Measurements from ENCODE around the gene ZNF480.
"Not testable (repeated sequence)": the region's sequence is repeated elsewhere in the genome, so short reads cannot be mapped to it uniquely, and the experiment has no call there.

Gene ZNF480

GRCh38 chr19:52275988-52276387 is 21.0 kb upstream of the ZNF480 start:
- Histone ChIP-seq H3K9ac (ENCODE audit: low read length) (no peak overlapping the region), H3K9me3 (ENCODE audit: insufficient read depth, low read length) (peaks cover 21% of the 10 kb centered on the region; the same call in 1 of the 2 replicates), H3K4me2 (ENCODE audit: low read length) (no peak overlapping the region), H4K20me1 (ENCODE audit: insufficient read depth, low read length) (peaks cover 35% of the 10 kb centered on the region), H3K79me2 (ENCODE audit: low read length) (peaks cover 99% of the 10 kb centered on the region), H3K27me3 (ENCODE audit: low read depth, low read length) (no peaks in the 10 kb centered on the region), H3K36me3 (replicated peaks; ENCODE audit: low read depth, low read length) (peaks cover 76% of the 10 kb centered on the region), H3K27ac (ENCODE audit: low read length) (no peak overlapping the region), H3K4me3 (ENCODE audit: low read length) (no peak overlapping the region), H2AFZ (ENCODE audit: low read depth, low read length) (no peak overlapping the region), H3K4me1 (ENCODE audit: low read length) (peaks cover under 1% of the 10 kb centered on the region; the same call in 1 of the 2 replicates)
- TF ChIP-seq CTCF (IDR thresholded peaks at IDR 0.05; ENCODE audit: low read depth, low read length): no peak
- no peak for TF ChIP-seq EZH2phosphoT487 (IDR thresholded peaks at IDR 0.05; ENCODE audit: low read depth)

- H3K4me3 ChIP-seq (ENCODE audit: low read length): no peak overlapping the region
- H4K20me1 ChIP-seq (ENCODE audit: insufficient read depth, low read length): peaks cover 42% of the 10 kb centered on the region
- H3K36me3 ChIP-seq (replicated peaks; ENCODE audit: low read depth, low read length): peaks cover 72% of the 10 kb centered on the region
- TF ChIP-seq CTCF (IDR thresholded peaks at IDR 0.05; ENCODE audit: low read depth, low read length) (no peak), EZH2phosphoT487 (IDR thresholded peaks at IDR 0.05; ENCODE audit: low read depth) (no peak)
- no peak overlapping the region for H3K9ac ChIP-seq (ENCODE audit: low read length)
- H3K27ac ChIP-seq (ENCODE audit: low read length): no peak overlapping the region
- peaks cover 99% of the 10 kb centered on the region for H3K79me2 ChIP-seq (ENCODE audit: low read length)
- H3K9me3 ChIP-seq (ENCODE audit: insufficient read depth, low read length): peaks cover 16% of the 10 kb centered on the region; the same call in 1 of the 2 replicates
- no peaks in the 10 kb centered on the region for H3K4me1 ChIP-seq (ENCODE audit: low read length)
- no peaks in the 10 kb centered on the region for H3K27me3 ChIP-seq (ENCODE audit: low read depth, low read length)
- H2AFZ ChIP-seq (ENCODE audit: low read depth, low read length): no peak overlapping the region
- H3K4me2 ChIP-seq (ENCODE audit: low read length): no peak overlapping the region
Measured at GRCh38 chr19:52277471-52277870, 19.5 kb upstream of the ZNF480 start.

- Histone ChIP-seq H4K20me1 (ENCODE audit: insufficient read depth, low read length) (0 out of 2 replicates have a peak, but pooled peaks cover 8% of the 10 kb centered on the region), H3K9ac (ENCODE audit: low read length) (no peak overlapping the region), H3K4me2 (ENCODE audit: low read length) (no peak overlapping the region), H3K27me3 (ENCODE audit: low read depth, low read length) (no peaks in the 10 kb centered on the region), H3K4me3 (ENCODE audit: low read length) (no peak overlapping the region), H3K27ac (ENCODE audit: low read length) (no peak overlapping the region), H2AFZ (ENCODE audit: low read depth, low read length) (no peak overlapping the region), H3K9me3 (ENCODE audit: insufficient read depth, low read length) (0 out of 2 replicates have a peak, but pooled peaks cover 3% of the 10 kb centered on the region), H3K79me2 (ENCODE audit: low read length) (peaks cover 17% of the 10 kb centered on the region), H3K4me1 (ENCODE audit: low read length) (no peaks in the 10 kb centered on the region), H3K36me3 (replicated peaks; ENCODE audit: low read depth, low read length) (peaks cover 84% of the 10 kb centered on the region)
- TF ChIP-seq EZH2phosphoT487 (IDR thresholded peaks at IDR 0.05; ENCODE audit: low read depth) (no peak), CTCF (IDR thresholded peaks at IDR 0.05; ENCODE audit: low read depth, low read length) (no peak)
Measured at GRCh38 chr19:52286256-52286655, 10.7 kb upstream of the ZNF480 start.

GRCh38 chr19:52291781-52292180 is 5.2 kb upstream of the ZNF480 start:
- no peak overlapping the region for H3K4me3 ChIP-seq (ENCODE audit: low read length)
- no peaks in the 10 kb centered on the region for H4K20me1 ChIP-seq (ENCODE audit: insufficient read depth, low read length)
- peaks cover 3% of the 10 kb centered on the region; the same call in 1 of the 2 replicates for H3K79me2 ChIP-seq (ENCODE audit: low read length)
- no peaks in the 10 kb centered on the region; the same call in 1 of the 2 replicates for H3K4me1 ChIP-seq (ENCODE audit: low read length)
- no peaks in the 10 kb centered on the region for H3K27me3 ChIP-seq (ENCODE audit: low read depth, low read length)
- H3K36me3 ChIP-seq (replicated peaks; ENCODE audit: low read depth, low read length): peaks cover 60% of the 10 kb centered on the region
- H2AFZ ChIP-seq (ENCODE audit: low read depth, low read length): no peak overlapping the region
- H3K4me2 ChIP-seq (ENCODE audit: low read length): no peak overlapping the region
- no peak for TF ChIP-seq EZH2phosphoT487 (IDR thresholded peaks at IDR 0.05; ENCODE audit: low read depth)
- TF ChIP-seq CTCF (IDR thresholded peaks at IDR 0.05; ENCODE audit: low read depth, low read length): no peak
- H3K9ac ChIP-seq (ENCODE audit: low read length): no peak overlapping the region
- H3K27ac ChIP-seq (ENCODE audit: low read length): no peak overlapping the region
- H3K9me3 ChIP-seq (ENCODE audit: insufficient read depth, low read length): peaks cover 8% of the 10 kb centered on the region; the same call in 1 of the 2 replicates

- not testable (repeated sequence) for H3K4me3 ChIP-seq (ENCODE audit: low read length); H3K4me1 ChIP-seq (ENCODE audit: low read length); H3K27me3 ChIP-seq (ENCODE audit: low read depth, low read length); H3K4me2 ChIP-seq (ENCODE audit: low read length); H3K9me3 ChIP-seq (ENCODE audit: insufficient read depth, low read length); H4K20me1 ChIP-seq (ENCODE audit: insufficient read depth, low read length); H3K9ac ChIP-seq (ENCODE audit: low read length); H3K27ac ChIP-seq (ENCODE audit: low read length); H2AFZ ChIP-seq (ENCODE audit: low read depth, low read length)
- Histone ChIP-seq H3K79me2 (ENCODE audit: low read length) (peaks cover 12% of the 10 kb centered on the region), H3K36me3 (replicated peaks; ENCODE audit: low read depth, low read length) (peaks cover 55% of the 10 kb centered on the region)
Measured at GRCh38 chr19:52292946-52293345, 4.0 kb upstream of the ZNF480 start.

Measured in OCI-LY3 (cell line).